HG03139 (cell line): ENCODE measurements around the gene RERE.

Experiments
- ATAC-seq: cut with Tn5 transposase; IDR thresholded peaks from one replicate; pipeline ENCODE4 v1.9.1; 2021; ENCODE audit not compliant: unreplicated experiment

Gene RERE

DNA sequence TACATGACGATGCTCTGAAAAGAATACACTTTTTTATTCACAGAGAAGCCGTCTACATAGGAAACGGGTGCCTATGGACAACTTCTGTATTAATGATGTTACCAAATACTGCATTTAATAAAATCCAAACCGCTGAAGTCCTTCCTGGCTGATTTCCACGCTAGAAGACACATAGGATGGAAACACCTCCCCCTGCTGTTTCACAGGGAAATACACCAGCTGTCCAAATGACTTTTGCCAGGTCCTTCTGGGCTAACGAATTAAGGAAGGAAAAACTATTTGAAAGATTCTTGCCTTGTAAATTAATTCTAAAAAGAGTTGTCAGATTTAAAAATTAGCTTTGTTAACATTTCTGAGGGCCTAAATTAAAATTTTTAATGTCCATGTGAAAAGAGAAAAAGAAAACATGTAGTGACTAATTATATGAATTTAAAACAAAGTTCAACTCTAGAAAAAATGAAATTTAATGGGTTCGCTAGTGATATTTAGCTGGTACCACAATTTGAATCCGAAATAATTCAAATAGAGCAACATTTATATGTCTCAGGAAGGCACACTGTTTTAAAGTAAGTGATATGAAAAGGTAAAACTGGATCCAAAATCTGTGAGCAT is 146.0 kb downstream of the RERE start:
- ATAC-seq, result no peak

DNA sequence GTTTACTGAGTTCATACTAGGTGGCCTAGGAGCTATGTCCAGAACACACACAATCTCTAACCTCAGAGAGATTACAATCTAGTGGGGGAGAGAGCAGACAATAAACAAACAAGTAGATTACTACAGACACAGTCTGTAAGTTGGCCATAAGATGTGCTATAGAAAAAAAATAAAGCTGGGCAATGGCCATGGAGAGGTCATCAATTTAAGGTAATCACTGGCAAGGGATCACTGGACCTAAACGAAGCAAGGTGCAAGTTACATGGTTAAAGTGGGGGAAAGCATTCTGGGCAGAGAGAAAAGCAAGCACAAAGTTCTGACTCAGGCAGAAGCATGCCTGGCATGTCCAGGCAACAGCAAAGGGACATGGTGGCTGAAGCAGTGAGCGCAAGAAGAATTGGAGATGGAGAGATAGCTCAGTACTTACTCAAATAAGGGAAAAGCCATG is 147.0 kb downstream of the RERE start:
- no peak for ATAC-seq

DNA sequence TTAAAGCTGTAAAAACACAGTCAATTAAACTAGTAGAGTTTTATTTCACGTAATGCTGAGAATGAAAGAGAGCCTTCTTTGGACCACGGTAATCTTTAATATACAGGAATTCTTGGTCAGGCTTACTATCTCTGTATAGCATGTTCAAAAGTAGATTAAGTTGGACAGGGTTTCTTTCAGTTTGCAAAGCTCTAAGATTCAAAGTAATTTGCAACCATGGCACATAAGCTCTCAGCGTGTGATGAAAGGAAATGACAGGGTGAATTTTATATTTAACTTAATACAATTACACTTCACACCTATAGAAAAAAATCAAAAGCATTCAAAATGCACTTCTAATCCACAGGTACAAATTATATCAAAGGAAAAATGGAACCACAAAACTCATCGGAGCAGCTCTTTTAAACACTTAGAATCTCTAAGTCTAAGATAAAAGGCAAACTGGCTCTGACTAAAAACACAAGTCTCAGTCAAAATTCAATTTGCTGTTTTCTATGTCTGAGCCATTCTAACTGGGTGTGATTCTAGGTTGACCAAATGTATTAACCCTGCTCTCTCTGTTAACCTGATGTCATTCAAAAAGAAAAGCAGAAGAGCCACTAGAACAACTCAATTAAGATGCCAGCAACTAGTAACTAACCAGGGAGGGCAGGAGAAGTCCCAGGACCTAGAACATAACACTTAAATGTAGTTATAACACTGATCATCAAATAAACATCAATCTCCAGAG is 147.7 kb downstream of the RERE start:
- ATAC-seq, result no peak

DNA sequence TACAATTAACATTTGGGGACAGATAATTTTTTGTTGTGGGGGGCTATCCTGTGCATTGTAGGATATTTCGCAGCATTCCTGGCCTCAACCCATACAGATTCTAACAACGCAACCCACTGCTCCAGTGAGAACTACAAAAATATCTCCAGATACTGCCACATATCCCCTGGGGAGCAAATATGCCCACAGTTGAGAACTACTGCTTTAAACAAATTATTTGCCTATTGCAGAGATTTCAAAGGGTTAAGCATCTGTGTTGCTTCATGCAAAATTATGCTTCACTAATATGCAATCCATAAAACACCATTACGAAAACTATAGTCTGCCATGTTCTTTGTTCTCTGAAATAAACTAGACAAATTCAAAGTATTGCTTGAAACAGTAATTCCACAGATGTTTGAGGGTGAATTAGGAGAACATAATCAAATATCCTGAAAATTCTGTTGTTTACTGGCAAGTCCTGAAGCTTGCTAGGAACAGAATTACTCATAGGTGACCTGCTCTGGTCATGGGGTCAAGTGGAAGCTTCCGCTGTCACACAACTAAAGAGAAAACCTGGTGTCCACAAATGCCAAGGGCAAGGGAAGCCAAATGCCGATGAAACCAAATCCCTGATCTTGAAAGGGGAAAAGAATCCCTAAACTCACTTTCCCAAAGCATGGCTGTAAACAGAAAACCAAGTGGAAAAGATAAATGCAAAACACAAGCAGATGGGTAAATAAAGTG is 149.4 kb downstream of the RERE start:
- no peak for ATAC-seq

DNA sequence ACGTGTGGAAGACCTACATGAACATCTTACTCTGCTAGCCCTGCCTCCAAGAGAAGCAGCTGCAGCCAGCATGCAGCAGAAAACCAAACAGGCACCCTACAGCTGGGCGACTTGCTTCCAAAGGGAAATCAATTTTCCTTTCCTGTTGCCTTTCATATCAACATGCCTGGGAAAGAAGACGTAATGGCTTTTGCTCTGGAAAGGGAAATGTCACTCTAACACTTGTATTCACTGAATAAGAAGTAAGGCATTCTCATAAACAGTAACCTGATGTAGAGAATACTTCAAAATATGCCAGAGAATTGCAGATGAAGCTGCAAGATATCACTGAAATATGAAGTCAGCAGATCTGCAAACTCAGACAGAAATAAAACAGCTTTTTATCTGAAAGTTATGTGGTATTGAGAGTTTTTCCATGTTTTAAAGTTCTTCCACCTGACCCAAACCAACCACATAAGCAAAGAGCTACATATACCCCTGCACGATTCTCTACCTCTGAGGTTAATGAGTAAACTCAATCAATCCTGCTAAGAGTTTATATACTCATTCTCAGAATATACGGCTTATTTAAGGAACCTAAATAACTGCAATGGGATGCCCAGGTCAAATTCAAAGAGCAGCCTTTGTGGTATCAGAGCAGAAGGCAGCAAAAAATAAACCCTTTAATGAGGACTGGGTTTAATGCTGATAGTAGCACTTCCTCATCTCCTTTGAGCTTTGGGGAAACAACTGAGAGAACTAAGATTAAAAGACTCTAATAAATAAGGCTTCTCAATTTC is 150.9 kb downstream of the RERE start:
- ATAC-seq, result no peak

DNA sequence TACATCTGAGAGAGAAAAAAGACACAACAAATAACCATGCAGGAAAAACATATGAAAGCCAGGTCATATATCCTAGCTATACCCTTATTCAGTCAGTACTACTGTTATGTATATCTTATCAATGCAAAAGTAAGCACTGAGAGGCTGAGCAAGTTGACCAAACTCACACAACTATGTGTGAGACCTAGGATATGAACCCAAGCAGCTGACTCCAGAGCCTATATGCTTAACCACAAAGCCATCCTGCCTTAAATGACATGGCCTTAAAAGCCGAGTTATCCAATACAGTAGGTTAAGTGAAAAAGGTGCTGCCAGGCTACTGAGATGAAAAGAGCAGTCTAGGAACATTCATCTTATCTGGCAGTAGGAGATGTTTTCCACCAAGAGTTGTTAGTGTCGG is 151.6 kb downstream of the RERE start:
- ATAC-seq, result no peak

DNA sequence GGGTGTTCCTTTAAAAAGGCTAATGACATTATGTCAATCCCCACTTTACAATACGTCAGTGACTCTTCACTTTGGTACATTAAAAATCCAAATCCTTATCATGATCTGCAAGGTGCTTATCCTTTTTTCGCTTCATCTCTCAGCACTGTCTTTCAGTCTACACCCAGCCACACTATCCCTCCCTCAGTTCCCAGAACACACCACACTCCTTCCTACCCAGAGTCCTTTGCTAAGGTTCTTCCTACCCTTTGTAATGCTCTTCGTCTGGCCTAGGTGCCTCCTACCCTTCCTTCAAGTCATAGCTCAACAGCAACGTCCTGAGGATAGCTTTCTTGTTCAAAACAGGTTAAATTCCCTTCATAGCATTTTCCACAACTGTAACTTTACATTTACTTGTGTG is 152.6 kb downstream of the RERE start:
- ATAC-seq, result no peak

DNA sequence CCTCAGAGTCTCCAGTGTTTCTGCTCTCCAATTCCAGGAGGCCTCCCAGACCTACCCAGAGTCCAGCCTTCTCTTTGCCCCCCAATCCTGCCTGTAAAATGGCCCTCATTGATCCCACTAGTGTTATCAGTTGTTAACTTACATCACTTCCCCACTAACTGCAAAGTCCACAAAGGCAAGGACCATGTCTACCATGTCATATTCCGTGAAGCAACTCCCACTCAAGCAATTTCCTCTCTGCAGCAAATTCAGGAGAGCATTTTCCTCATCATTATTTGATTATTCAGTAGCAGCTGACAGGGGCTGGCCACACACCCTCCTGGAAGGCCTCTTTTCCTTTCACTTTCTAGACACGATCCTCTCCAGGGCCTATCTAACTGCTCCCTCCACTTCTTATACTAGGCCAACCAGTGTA is 153.5 kb downstream of the RERE start:
- no peak for ATAC-seq

DNA sequence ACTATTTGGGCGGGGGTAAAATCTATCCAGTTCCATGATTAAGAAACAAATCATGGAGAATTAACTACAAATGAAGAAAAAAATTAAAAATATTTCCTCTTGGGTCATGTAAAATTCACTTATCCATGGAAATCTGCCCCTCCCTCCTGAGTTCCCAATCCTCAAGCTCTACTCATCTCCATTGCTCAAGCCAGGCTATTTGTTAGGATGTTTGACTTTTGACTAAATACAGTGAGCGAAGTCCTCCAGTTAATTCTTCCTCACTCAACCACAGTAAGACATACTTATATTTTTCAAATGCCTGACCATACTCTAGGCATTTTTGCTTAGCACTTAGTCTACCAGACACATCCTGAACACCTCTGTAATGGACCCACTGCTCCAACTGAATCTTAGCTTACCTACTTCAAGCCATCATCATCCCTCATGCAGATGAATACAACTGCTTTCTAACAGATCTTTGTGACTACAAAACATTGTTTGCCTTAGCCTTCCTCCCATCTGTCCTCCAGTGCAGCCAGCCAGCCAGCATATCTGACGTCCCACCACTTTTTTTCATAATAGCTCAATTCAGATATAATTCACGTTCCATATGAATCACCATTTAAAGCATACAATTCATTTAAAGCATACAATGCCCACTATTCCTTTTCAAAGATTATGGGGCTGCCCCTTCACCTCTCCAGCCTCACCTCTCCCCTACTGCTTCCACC is 154.2 kb downstream of the RERE start:
- no peak for ATAC-seq

DNA sequence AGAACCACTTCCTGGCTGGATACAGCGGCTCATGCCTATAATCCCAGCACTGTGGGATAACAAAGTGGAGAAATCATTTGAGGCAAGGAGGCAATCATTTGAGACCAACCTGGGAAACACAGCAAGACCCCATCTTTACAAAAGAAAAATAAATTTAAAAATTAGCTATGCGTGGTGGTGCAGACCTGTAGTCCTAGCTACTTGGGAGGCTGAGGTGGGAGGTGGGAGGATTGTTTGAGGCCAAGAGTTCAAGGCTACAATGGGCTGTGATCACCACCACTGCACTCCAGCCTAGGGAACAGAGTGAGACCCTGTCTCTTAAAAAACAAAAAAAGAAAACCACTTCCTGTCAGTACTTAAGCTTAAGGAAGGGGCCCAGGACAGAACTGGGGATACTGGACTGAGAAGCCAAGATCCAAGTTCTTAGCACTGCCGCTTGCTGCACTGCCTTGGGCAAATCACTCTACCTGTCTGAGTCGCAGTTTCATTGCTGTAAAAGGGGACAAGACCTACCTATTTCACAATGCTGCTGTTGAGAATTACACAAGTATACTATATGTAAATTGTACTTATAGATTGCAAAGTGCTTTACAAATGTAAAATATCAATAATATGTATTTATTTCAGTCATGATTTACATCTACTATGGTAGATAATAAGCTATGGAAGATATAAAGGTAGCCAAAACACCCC is 154.9 kb downstream of the RERE start:
- ATAC-seq, result no peak

DNA sequence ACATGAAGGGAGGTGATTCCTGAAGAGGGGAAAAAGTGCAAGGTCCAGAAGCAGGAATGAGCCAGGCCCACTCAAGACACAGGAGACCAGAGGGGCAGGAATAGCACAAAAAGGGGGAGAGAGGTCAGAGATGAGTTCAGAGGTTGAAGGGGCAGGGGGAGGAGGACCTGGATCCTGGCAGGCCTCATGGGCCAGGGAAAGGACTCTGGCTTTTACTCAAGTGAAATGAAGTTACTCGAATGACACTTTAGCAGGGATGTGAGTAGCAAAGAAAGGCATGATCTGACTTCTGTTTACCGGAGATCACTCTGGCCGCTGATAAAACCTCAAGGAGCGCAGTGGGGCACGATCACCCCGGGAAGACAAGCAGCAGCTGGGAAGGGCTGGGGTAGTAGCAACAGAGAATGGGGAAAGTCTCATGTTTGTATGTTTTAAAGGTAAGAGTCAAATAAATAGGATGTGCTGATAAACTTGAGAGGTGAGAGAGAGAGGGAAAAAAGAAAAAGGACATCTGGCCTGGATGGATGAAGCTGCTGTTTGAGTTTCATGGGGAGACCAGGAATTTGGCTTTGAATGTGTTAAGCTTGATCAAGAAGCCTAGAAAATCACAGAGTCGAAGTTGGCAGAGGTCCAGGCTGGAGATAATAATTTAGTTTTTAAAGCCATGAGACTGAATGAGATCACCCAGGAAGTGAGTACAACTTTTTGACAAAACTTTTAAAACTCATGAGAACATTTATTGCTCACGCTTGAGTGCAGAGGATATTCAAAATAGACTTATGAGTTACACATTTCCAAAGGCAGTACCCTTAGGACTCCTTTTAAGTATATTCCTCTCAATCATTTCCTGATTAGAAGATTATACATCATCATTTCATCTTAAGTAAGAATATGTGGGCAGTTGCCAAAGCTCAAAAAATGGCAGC is 156.0 kb downstream of the RERE start:
- ATAC-seq, result no peak

DNA sequence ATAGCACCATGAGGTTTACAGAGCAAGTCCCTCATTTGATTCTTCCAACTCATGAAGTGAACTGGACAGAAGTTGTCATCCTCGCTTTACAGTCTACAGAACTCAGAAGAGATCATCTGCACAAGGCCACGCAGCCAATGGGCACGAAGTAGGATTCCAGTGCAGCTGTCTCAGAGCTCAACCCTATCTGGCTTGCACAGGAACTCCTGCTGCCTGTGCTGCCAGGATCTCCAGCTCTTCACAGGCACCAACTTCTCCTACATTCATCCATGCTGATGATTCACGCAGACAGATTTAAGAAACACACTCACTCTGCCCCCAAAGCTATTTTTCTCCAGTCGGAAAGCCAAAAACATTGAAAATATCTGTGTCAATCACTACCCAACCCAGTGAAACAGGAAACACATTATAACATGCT is 157.0 kb downstream of the RERE start:
- no peak for ATAC-seq

DNA sequence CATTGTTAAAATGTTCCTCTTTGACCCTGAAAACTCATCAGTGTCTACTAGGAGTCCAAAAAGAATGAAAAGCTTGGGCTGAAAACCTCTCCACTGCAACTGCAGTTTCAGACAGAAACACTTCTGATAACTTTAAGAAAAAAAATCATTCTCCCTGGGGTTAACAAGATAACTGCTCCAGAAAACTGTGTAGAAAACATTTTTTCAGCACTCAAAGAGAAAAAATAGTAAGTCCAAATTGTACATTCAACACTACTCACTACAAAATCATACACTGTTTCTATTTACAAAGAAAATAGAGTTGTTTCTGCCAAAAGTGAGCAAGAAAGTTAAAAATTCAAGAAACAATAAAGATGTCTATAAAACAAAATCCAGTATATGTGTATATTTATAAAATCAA is 157.8 kb downstream of the RERE start:
- ATAC-seq, result no peak

DNA sequence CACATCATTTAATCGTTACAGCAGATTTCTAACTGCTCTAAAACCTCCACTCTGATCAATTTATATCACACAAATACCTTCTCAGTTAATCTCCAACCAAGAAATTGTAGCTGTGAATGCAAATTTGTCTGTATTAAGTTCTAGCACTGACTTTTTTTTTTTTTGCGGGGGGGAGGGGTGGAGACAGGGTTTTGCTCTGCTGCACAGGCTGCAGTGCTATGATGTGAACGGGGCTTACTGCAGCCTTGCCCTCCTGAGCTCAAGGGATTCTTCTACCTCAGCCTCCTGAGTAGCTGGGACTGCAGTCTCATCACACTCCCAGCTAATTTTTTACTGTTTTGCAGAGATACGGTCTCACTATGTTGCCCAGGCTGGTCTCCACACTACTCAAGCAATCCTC is 163.6 kb downstream of the RERE start:
- ATAC-seq, result no peak

DNA sequence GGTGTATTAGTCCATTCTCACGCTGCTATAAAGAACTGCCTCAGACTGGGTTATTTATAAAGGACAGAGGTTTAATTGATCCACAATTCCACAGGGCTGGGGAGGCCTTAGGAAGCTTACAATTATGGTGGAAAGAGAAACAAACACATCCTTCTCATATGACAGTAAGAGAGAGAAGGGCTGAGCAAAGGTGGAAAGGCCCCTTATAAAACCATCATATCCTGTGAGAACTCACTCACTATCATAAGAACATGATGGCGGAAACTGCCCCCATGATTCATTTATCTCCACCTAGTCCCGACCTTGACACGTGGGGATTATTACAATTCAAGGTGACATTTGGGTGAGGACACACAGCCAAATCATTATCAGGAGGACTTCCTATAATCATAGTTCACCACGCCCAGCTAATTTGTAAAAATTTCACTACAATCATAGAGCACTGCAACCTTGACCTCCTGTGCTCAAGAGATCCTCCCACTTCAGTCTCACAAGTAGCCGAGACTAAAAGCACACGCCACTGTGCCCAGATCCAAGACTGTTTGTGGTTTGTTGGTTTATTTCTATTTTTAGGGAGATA is 164.9 kb downstream of the RERE start:
- no peak for ATAC-seq

DNA sequence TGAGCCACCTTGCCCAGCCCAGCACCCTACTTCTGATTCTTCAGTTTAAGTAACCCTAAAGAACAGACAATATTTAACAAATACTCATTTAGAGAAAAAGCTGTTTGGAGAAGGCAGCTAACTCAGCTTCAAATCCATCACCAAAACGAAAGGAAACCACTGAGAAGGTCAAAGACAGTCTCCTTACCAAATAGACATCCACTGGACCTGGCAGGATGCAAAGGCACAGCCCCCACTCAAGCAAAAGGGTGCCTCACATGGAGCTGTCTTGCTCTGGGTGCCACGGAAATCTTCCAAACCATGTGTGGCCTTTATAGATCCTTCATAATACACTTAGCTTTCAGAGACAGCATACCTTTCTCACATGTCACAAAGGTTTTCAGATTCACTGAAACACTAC is 165.5 kb downstream of the RERE start:
- no peak for ATAC-seq

DNA sequence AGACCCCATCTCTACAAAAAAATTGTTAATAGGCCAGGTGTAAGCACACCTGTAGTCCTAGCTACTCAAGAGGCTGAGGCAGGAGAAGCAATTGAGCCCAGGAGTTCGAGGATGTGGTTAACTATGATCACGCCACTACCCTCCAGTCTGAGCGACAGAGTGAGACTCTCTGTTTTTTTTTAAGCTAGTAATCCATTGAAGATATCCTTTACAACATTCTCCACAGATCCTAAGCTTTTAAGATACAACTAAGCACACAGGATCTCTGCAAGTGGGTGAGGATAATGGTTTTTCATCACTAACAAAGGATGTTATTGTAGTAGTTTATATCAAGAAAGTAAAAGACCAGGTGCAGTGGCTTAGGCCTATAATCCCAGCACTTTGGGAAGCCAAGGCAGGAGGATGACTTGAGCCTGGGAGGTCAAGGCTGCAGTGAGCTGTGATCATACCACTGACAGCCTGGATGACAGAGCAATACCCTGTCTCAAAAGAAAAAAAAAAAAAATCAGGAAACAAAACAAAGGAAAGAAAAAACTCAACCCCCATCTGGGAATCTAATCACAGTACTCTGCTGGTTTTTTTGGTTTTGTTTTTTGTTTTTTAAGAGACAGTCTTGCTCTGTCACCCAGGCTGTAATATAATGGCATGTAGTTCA is 166.1 kb downstream of the RERE start:
- ATAC-seq, result no peak

DNA sequence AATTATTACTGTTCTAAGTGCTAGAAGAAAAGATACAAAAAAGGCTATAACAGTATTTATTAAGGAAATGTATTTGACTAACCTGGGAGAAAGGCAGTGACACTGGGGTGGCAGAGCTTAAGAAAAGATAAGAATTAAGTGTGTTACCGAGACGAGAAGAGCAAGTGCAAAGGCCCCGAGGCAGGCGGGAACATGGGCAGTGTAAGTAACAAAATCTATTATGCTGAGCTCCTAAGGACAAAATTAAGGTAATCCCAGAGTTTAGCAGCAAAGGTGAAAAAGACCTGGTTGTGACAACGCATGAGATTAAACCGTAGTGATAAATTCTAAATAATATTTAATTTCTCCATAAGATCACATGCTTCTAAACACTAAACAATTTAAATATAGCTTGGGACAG is 167.6 kb downstream of the RERE start:
- no peak for ATAC-seq
